GM23248 (cell line): ENCODE results near the gene MAP4K3. TPM values are rescaled to one million over a fixed set of nuclear protein-coding genes. Genes with fewer than 3 reads are reported as not detected.

Experiments used
- DNase-seq: peaks from one replicate; pipeline ENCODE4 v3.0.0-alpha.2; 2015
- H2AFZ ChIP-seq: fragments of 200-600 bp; sonication (generic); 2 replicates; pipeline ENCODE4 v1.6.1; 2016; ENCODE audit warnings: antibody characterized with exemption
- H3F3A ChIP-seq: fragments of 200-600 bp; sonication (generic); 2 replicates; pipeline ENCODE4 v1.6.1; 2016; ENCODE audit warnings: mild to moderate bottlenecking, antibody characterized with exemption, mixed run types; ENCODE audit not compliant: insufficient read depth
- H3K27ac ChIP-seq: fragments of 200-600 bp; sonication (generic); 2 replicates; pipeline ENCODE4 v1.5.1; 2016; ENCODE audit warnings: mild to moderate bottlenecking
- H3K27me3 ChIP-seq: fragments of 200-600 bp; sonication (generic); replicated peaks from 2 replicates; pipeline ENCODE4 v1.6.1; 2016; ENCODE audit warnings: mild to moderate bottlenecking; ENCODE audit not compliant: insufficient read depth
- H3K36me3 ChIP-seq: fragments of 200-600 bp; sonication (generic); 2 replicates; pipeline ENCODE4 v1.6.1; 2016; ENCODE audit warnings: low read depth, mild to moderate bottlenecking
- H3K4me1 ChIP-seq: fragments of 200-600 bp; sonication (generic); 2 replicates; pipeline ENCODE4 v1.6.1; 2016; ENCODE audit warnings: mild to moderate bottlenecking; ENCODE audit not compliant: insufficient read depth
- H3K4me2 ChIP-seq: fragments of 200-600 bp; sonication (generic); one replicate; pipeline ENCODE4 v1.6.1; 2016; ENCODE audit warnings: mild to moderate bottlenecking; ENCODE audit not compliant: unreplicated experiment
- H3K4me3 ChIP-seq: fragments of 200-600 bp; sonication (generic); 2 replicates; pipeline ENCODE4 v1.5.1; 2016; ENCODE audit warnings: mild to moderate bottlenecking
- H3K79me2 ChIP-seq: fragments of 200-600 bp; sonication (generic); 2 replicates; pipeline ENCODE4 v1.6.1; 2016; ENCODE audit warnings: mild to moderate bottlenecking; ENCODE audit not compliant: insufficient read depth
- H3K9ac ChIP-seq: fragments of 200-600 bp; sonication (generic); 2 replicates; pipeline ENCODE4 v1.6.1; 2016; ENCODE audit warnings: mild to moderate bottlenecking
- H3K9me2 ChIP-seq: fragments of 200-600 bp; sonication (generic); 2 replicates; pipeline ENCODE4 v1.6.1; 2016; ENCODE audit warnings: mixed run types, mild to moderate bottlenecking, moderate library complexity; ENCODE audit not compliant: insufficient read depth
- H3K9me3 ChIP-seq: fragments of 200-600 bp; sonication (generic); one replicate; pipeline ENCODE4 v1.6.1; 2017; ENCODE audit warnings: low read depth
- H4K20me1 ChIP-seq: fragments of 200-600 bp; sonication (generic); 2 replicates; pipeline ENCODE4 v1.6.0; 2016; ENCODE audit not compliant: insufficient read depth
- EZH2 ChIP-seq: fragments of 200-600 bp; sonication (generic); IDR thresholded peaks from 2 replicates; pipeline ENCODE4 v1.6.1; 2018; ENCODE audit warnings: antibody characterized with exemption, mild to moderate bottlenecking; ENCODE audit not compliant: insufficient read depth, poor library complexity, severe bottlenecking
- EZH2phosphoT487 ChIP-seq: fragments of 200-600 bp; sonication (generic); IDR thresholded peaks from 2 replicates; pipeline ENCODE4 v1.6.1; 2018; ENCODE audit warnings: antibody characterized with exemption, moderate library complexity, mild to moderate bottlenecking, low read depth; ENCODE audit not compliant: insufficient read depth
- WGBS, 2 experiments: methylation state at CpG; one replicate each; pipeline ENCODE4 v1.1.6; 2015 to 2017; ENCODE audit warnings: low lambda C conversion rate in 2 of 2, low coverage in 1 of 2; ENCODE audit errors: missing lambda C conversion rate in 2 of 2; 5-methylcytosine and 5-hydroxymethylcytosine counted together
- in situ Hi-C: fragments of 300-500 bp; cut with MboI; formaldehyde crosslinking; loops from 2 replicates; pipeline ENCODE4 v1.15.0; 2020
- polyA plus RNA-seq: library from polyadenylated mRNA; unstranded; fragments of >200 nt; fragmentation: Nextera tagmentation; extraction: Ambion mirVana; gene quantifications from 2 replicates; pipeline ENCODE4 v1.2.1, GENCODE V29; 2016
- total RNA-seq: library from RNA; depleted of rRNA; stranded (reverse); fragments of >200 nt; shearing (Covaris generic); gene quantifications from 2 replicates; pipeline ENCODE4 v1.2.3, GENCODE V29; 2014

Gene MAP4K3
- total and polyA plus RNA-seq, 2 experiments from 2014 or later, result 9.9 to 32.0 TPM

GRCh38 chr2:39448169-39448502 lies 11.1 kb upstream of the MAP4K3 start:
- H3K9me3 ChIP-seq, result no peaks in the 10 kb centered on the region
- H2AFZ ChIP-seq, result no peak overlapping the region
- TF ChIP-seq EZH2 (no peak), EZH2phosphoT487 (no peak)
- no peak overlapping the region for H3K9ac ChIP-seq
- H3K79me2 ChIP-seq, result no peaks in the 10 kb centered on the region
- in situ Hi-C loops, result no loop called here
- H3K27me3 ChIP-seq, result no peaks in the 10 kb centered on the region
- no peak overlapping the region for H3K4me2 ChIP-seq
- H3K4me3 ChIP-seq, result no peak overlapping the region
- H3F3A ChIP-seq, result no peaks in the 10 kb centered on the region
- no peaks in the 10 kb centered on the region for H4K20me1 ChIP-seq
- H3K4me1 ChIP-seq, result peaks cover 9% of the 10 kb centered on the region
- 84 to 91% methylated on average over 3 of the region's 3 CpGs for WGBS, 2 experiments
- no peak for DNase-seq
- no peak overlapping the region for H3K27ac ChIP-seq
- no peaks in the 10 kb centered on the region for H3K9me2 ChIP-seq
- H3K36me3 ChIP-seq, result no peaks in the 10 kb centered on the region

DNA sequence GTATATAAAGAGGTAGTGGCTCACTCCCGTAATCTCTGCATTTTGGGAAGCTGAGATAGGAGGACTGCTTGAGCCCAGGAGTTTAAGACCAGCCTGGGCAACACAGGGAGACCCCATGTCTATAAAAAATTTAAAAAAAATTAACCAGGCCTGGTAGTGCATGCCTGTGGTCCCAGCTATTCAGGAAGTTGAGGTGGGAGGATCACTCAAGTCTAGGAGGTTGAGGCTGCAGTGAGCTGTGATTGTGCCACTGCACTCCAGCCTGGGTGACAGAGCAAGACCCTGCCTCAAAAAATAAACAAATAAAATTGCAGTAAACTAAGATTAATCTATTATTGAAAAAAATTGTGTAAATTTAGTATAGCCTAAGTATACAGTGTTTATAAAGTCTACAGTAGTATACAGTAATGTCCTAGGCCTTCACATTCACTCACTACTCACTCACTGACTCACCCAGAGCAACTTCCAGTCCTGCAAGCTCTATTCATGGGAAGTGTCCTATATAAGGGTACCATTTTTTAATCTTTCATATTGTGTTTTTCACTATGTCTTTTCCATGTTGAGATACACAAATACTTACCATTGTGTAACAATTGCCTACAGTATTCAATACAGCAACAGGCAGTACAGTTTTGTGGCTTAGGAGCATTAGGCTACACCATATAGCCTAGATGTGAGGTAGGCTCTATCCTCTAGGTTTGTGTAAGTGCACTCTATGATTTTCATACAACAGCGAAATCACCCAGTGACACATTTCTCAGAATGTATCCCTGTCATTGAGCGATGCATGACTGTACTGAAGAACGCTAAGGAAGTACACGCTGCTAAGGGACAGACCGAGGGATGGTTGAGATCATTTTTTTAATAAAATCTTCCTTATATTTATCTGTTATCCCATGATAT lies 10.4 kb upstream of the MAP4K3 start:
- Histone ChIP-seq H3K9me2 (no peaks in the 10 kb centered on the region), H3K9ac (no peak overlapping the region), H3F3A (no peaks in the 10 kb centered on the region), H3K9me3 (no peaks in the 10 kb centered on the region), H3K4me2 (no peak overlapping the region), H3K79me2 (no peaks in the 10 kb centered on the region), H2AFZ (no peak overlapping the region), H3K27ac (no peak overlapping the region), H4K20me1 (no peaks in the 10 kb centered on the region), H3K4me3 (no peak overlapping the region), H3K36me3 (no peaks in the 10 kb centered on the region), H3K27me3 (no peaks in the 10 kb centered on the region), H3K4me1 (peaks cover 9% of the 10 kb centered on the region)
- DNase-seq, result no peak
- TF ChIP-seq EZH2phosphoT487, result no peak
- TF ChIP-seq EZH2, result no peak
- WGBS, 2 experiments, result 91 to 93% methylated on average over 6 of the region's 6 CpGs
- in situ Hi-C loops, result no loop called here

GRCh38 chr2:39445934-39446333 lies 8.8 kb upstream of the MAP4K3 start:
- no peak overlapping the region for H3K4me2 ChIP-seq
- TF ChIP-seq EZH2 (no peak), EZH2phosphoT487 (no peak)
- in situ Hi-C loops, result no loop called here
- H3K27ac ChIP-seq, result no peak overlapping the region
- DNase-seq, result no peak
- no peaks in the 10 kb centered on the region for H3K9me2 ChIP-seq
- no peaks in the 10 kb centered on the region for H3K79me2 ChIP-seq
- peaks cover 9% of the 10 kb centered on the region for H3K4me1 ChIP-seq
- no peaks in the 10 kb centered on the region for H3K27me3 ChIP-seq
- H2AFZ ChIP-seq, result no peak overlapping the region
- H3K4me3 ChIP-seq, result no peak overlapping the region
- H4K20me1 ChIP-seq, result no peaks in the 10 kb centered on the region
- no peak overlapping the region for H3K9ac ChIP-seq
- WGBS, 2 experiments, result 94 to 95% methylated on average over 3 of the region's 3 CpGs
- no peaks in the 10 kb centered on the region for H3K9me3 ChIP-seq
- H3K36me3 ChIP-seq, result no peaks in the 10 kb centered on the region
- H3F3A ChIP-seq, result no peaks in the 10 kb centered on the region

GRCh38 chr2:39443009-39443408 lies 5.9 kb upstream of the MAP4K3 start:
- Histone ChIP-seq H3K79me2 (peaks cover 4% of the 10 kb centered on the region; the same call in 1 of the 2 replicates), H2AFZ (no peak overlapping the region), H3K36me3 (no peaks in the 10 kb centered on the region), H3K4me3 (no peak overlapping the region), H3K9ac (no peak overlapping the region), H3K27me3 (no peaks in the 10 kb centered on the region), H3K9me2 (no peaks in the 10 kb centered on the region), H3K4me1 (peaks cover 31% of the 10 kb centered on the region), H3K27ac (no peak overlapping the region), H3K4me2 (no peak overlapping the region), H4K20me1 (no peaks in the 10 kb centered on the region), H3F3A (peaks cover 21% of the 10 kb centered on the region), H3K9me3 (no peaks in the 10 kb centered on the region)
- WGBS, 2 experiments, result 86 to 93% methylated on average over 1 of the region's 1 CpG
- no peak for DNase-seq
- in situ Hi-C loops, result no loop called here
- TF ChIP-seq EZH2phosphoT487 (no peak), EZH2 (no peak)
